Astrocyte (in vitro differentiated cells and primary cell): ENCODE results near the gene PLA2G2D. TPM values are rescaled to one million over a fixed set of nuclear protein-coding genes. Genes with fewer than 3 reads are reported as not detected.

Source experiments
- DNase-seq: peaks from one replicate; pipeline ENCODE4 v3.0.0-alpha.2; 2010; ENCODE audit warnings: low read depth
- FAIRE-seq: peaks from 2 replicates; lab custom pipeline; 2011; peaks lifted over from hg19 to GRCh38; lab: Jason Lieb, UNC
- H2AFZ ChIP-seq: 2 replicates; pipeline ENCODE4 v1.6.0; 2012; ENCODE audit warnings: low read depth, low read length, inconsistent platforms
- H3K27ac ChIP-seq: 2 replicates; pipeline ENCODE4 v1.5.1; 2011; ENCODE audit warnings: low read depth, low read length, inconsistent platforms
- H3K27me3 ChIP-seq: 2 replicates; pipeline ENCODE4 v1.6.0; 2011; ENCODE audit warnings: low read length, inconsistent platforms; ENCODE audit not compliant: insufficient read depth
- H3K36me3 ChIP-seq: 2 replicates; pipeline ENCODE4 v1.5.1; 2011; ENCODE audit warnings: low read length, inconsistent platforms; ENCODE audit not compliant: insufficient read depth
- H3K4me1 ChIP-seq: 2 replicates; pipeline ENCODE4 v1.5.1; 2011; ENCODE audit warnings: low read length, inconsistent platforms; ENCODE audit not compliant: insufficient read depth
- H3K4me2 ChIP-seq: 2 replicates; pipeline ENCODE4 v1.6.0; 2012; ENCODE audit warnings: low read length, inconsistent platforms
- H3K4me3 ChIP-seq: 2 replicates; pipeline ENCODE4 v1.5.1; 2011; ENCODE audit warnings: low read depth, mild to moderate bottlenecking, low read length, inconsistent platforms; ENCODE audit not compliant: insufficient read depth
- H3K79me2 ChIP-seq: 2 replicates; pipeline ENCODE4 v1.6.0; 2012; ENCODE audit warnings: mild to moderate bottlenecking, low read length, inconsistent platforms; ENCODE audit not compliant: insufficient read depth
- H3K9ac ChIP-seq: 2 replicates; pipeline ENCODE4 v1.6.0; 2012; ENCODE audit warnings: mild to moderate bottlenecking, low read length, inconsistent platforms
- H3K9me3 ChIP-seq: 2 replicates; pipeline ENCODE4 v1.5.1; 2012; ENCODE audit warnings: low read depth, mild to moderate bottlenecking, low read length, inconsistent platforms; ENCODE audit not compliant: insufficient read depth
- H4K20me1 ChIP-seq: 2 replicates; pipeline ENCODE4 v1.6.0; 2012; ENCODE audit warnings: low read length, inconsistent platforms; ENCODE audit not compliant: insufficient read depth
- H3K27ac Mint-ChIP-seq: one replicate; pipeline ENCODE4 v1.8.0; 2021; ENCODE audit warnings: mild to moderate bottlenecking, mixed read lengths; ENCODE audit not compliant: unreplicated experiment
- H3K27me3 Mint-ChIP-seq: one replicate; pipeline ENCODE4 v1.8.0; 2021; ENCODE audit warnings: low read depth, mixed read lengths; ENCODE audit not compliant: unreplicated experiment
- H3K36me3 Mint-ChIP-seq: one replicate; pipeline ENCODE4 v1.8.0; 2021; ENCODE audit warnings: low read depth, mixed read lengths; ENCODE audit not compliant: unreplicated experiment
- H3K4me1 Mint-ChIP-seq: one replicate; pipeline ENCODE4 v1.8.0; 2021; ENCODE audit warnings: low read depth, mixed read lengths; ENCODE audit not compliant: unreplicated experiment
- H3K4me3 Mint-ChIP-seq: one replicate; pipeline ENCODE4 v1.8.0; 2021; ENCODE audit warnings: mild to moderate bottlenecking, moderate library complexity, mixed read lengths; ENCODE audit not compliant: unreplicated experiment
- H3K9me3 Mint-ChIP-seq: one replicate; pipeline ENCODE4 v1.8.0; 2021; ENCODE audit warnings: mild to moderate bottlenecking, mixed read lengths; ENCODE audit not compliant: unreplicated experiment
- EZH2 ChIP-seq: IDR thresholded peaks from 2 replicates; pipeline ENCODE4 v1.6.1; 2012; ENCODE audit warnings: mild to moderate bottlenecking, low read length, inconsistent platforms; ENCODE audit not compliant: insufficient read depth
- total RNA-seq: library from RNA; stranded (reverse); gene quantifications from 2 replicates; pipeline ENCODE4 v1.2.1, GENCODE V29; 2021
- TF ChIP-seq, protein P1 (sequence below): IDR thresholded peaks from 2 replicates; pipeline ENCODE4 v1.5.1; 2011; ENCODE audit warnings: low read depth, mild to moderate bottlenecking, inconsistent platforms, low read length, moderate library complexity; ENCODE audit not compliant: insufficient read depth

Gene PLA2G2D
- total RNA-seq, 1 donor from 2014 or later, result not detected

DNA sequence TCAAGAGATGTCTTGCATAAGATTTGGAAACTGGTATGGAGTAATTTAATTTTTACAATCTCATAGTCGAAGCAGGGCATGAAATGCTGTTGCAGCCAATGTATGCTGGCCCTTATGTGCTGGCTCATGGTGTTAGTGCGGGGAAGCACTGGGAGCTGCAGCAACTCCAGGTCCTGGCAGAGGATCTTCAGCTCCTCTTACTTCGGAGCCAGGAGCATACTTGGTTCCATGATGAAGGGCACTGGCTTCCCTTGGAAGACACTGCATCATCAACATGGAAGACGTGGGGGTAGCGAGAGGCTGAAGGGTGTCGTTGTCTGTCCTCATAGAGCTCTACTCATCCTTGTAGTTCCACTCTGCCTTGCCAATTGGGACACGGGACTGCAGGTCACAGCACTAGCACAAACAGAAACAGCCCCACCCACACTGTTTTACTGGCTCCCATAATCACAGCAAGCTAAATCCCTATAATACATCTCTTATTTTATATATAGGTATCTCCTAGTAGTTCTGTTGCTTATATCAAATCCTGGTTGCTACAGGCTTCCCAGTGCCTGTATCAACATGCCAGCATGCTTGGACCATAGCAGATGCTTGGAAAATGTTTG, 22.4 kb downstream of the PLA2G2D start:
- Histone ChIP-seq H2AFZ (no peak overlapping the region), H3K9me3 (no peaks in the 10 kb centered on the region)
- FAIRE-seq, result no peak

DNA sequence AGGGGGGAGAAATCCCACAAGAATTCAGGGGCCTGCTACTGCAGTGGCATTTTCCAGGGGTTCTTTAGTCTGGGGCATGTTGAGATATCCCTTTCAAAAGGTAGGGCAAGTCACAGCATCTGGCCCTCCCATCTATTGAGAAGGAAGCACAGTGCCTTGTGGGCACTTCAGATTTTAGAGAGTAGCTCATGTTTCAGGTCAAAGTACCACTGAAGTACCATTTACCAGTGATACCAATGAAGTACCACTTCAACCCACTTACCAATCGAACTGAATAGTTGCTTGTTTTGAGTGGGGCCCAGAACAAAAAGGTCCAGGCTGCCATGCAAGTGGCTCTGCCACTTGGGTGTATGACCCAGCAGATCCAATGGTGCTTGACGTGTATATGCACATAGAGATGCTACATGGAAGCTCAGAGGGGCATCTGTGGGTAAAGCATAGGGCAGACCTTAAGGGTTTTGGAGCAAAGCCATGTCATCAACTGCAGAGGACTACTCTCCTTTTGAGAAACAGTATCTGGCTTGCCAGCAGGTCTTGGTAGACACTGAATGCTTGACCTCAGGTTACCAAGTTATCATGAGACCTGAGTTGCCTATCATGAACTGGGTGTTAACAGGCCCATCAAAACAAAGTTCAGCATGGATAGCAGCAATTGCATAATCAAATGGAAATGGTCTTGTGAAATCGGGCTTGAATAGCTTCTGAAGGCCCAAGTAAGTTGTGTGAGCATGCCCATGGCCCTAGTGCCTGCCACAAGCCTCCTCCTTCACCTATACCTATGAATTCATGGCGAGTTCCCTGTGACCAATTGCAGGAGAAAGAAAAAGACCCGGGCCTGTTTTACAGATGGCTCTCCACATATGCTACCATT, 23.5 kb downstream of the PLA2G2D start:
- DNase-seq (no peak), FAIRE-seq (no peak)
- Histone ChIP-seq H2AFZ (no peak overlapping the region), H3K36me3 (no peaks in the 10 kb centered on the region), H4K20me1 (no peaks in the 10 kb centered on the region), H3K27me3 (peaks cover 29% of the 10 kb centered on the region), H3K27ac (no peak overlapping the region), H3K9ac (no peak overlapping the region), H3K79me2 (no peaks in the 10 kb centered on the region), H3K9me3 (no peaks in the 10 kb centered on the region), H3K4me2 (no peak overlapping the region), H3K4me3 (no peak overlapping the region), H3K4me1 (no peaks in the 10 kb centered on the region)
- Mint-ChIP-seq H3K4me1 (no peaks in the 10 kb centered on the region), H3K27me3 (peaks cover 43% of the 10 kb centered on the region), H3K36me3 (no peaks in the 10 kb centered on the region), H3K9me3 (peaks cover 5% of the 10 kb centered on the region), H3K4me3 (no peak overlapping the region), H3K27ac (no peak overlapping the region)
- TF ChIP-seq EZH2, result no peak
- TF ChIP-seq, protein P1, sequence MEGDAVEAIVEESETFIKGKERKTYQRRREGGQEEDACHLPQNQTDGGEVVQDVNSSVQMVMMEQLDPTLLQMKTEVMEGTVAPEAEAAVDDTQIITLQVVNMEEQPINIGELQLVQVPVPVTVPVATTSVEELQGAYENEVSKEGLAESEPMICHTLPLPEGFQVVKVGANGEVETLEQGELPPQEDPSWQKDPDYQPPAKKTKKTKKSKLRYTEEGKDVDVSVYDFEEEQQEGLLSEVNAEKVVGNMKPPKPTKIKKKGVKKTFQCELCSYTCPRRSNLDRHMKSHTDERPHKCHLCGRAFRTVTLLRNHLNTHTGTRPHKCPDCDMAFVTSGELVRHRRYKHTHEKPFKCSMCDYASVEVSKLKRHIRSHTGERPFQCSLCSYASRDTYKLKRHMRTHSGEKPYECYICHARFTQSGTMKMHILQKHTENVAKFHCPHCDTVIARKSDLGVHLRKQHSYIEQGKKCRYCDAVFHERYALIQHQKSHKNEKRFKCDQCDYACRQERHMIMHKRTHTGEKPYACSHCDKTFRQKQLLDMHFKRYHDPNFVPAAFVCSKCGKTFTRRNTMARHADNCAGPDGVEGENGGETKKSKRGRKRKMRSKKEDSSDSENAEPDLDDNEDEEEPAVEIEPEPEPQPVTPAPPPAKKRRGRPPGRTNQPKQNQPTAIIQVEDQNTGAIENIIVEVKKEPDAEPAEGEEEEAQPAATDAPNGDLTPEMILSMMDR, result no peak

More for the DNA sequence above, 22.4 kb downstream of the PLA2G2D start:
- H4K20me1 ChIP-seq, result no peaks in the 10 kb centered on the region
- no peak overlapping the region for H3K27ac Mint-ChIP-seq
- no peak for DNase-seq
- H3K4me1 Mint-ChIP-seq, result no peaks in the 10 kb centered on the region
- H3K27me3 ChIP-seq, result peaks cover 19% of the 10 kb centered on the region
- H3K4me3 ChIP-seq, result no peak overlapping the region
- no peak overlapping the region for H3K4me2 ChIP-seq
- no peaks in the 10 kb centered on the region for H3K4me1 ChIP-seq
- H3K36me3 Mint-ChIP-seq, result no peaks in the 10 kb centered on the region
- peaks cover 5% of the 10 kb centered on the region for H3K9me3 Mint-ChIP-seq
- H3K9ac ChIP-seq, result no peak overlapping the region
- no peak overlapping the region for H3K27ac ChIP-seq
- peaks cover 38% of the 10 kb centered on the region for H3K27me3 Mint-ChIP-seq
- TF ChIP-seq, protein P1, result no peak
- TF ChIP-seq EZH2, result no peak
- no peak overlapping the region for H3K4me3 Mint-ChIP-seq
- H3K36me3 ChIP-seq, result no peaks in the 10 kb centered on the region
- no peaks in the 10 kb centered on the region for H3K79me2 ChIP-seq
